Hematopoietic multipotent progenitor cell (in vitro differentiated cells): ENCODE measurements around the gene GUCA2A. TPM values are rescaled to one million over a fixed set of nuclear protein-coding genes. Genes with fewer than 3 reads are reported as not detected.

Experiments used
- DNase-seq, 3 donors: peaks; one replicate each; pipeline ENCODE4 v3.0.0-alpha.2; 2011 to 2015; ENCODE audit warnings: low read depth in 2 of 3, low spot score in 2 of 3
- total RNA-seq: library from RNA; depleted of rRNA; stranded (reverse); fragments of >200 nt; gene quantifications from one replicate; pipeline ENCODE4 v1.2.3, GENCODE V29; 2012

GUCA2A gene
- total RNA-seq, 1 donor = not detected

GRCh38 chr1:42177541-42177981, 13.0 kb upstream of the GUCA2A start:
- DNase-seq = no peak

GRCh38 chr1:42176902-42177519, 12.5 kb upstream of the GUCA2A start:
- DNase-seq = peak in 2 of 3 donors; percentile 32 to 48

GRCh38 chr1:42175314-42176054, 10.9 kb upstream of the GUCA2A start:
- DNase-seq = no peak

- DNase-seq = no peak
Measured at GRCh38 chr1:42173961-42174735, 9.6 kb upstream of the GUCA2A start.

GRCh38 chr1:42173155-42173933, 8.8 kb upstream of the GUCA2A start:
- DNase-seq = peak; percentile 51 to 68 (median 51)

GRCh38 chr1:42172381-42173133, 8.0 kb upstream of the GUCA2A start:
- DNase-seq = no peak

GRCh38 chr1:42171679-42172266, 7.2 kb upstream of the GUCA2A start:
- DNase-seq = no peak

- no peak for DNase-seq
Measured at GRCh38 chr1:42170779-42171621, 6.5 kb upstream of the GUCA2A start.

- no peak for DNase-seq
Measured at GRCh38 chr1:42168763-42169162, 4.2 kb upstream of the GUCA2A start.

GRCh38 chr1:42168391-42168670, 3.8 kb upstream of the GUCA2A start:
- no peak for DNase-seq

- DNase-seq = no peak
Measured at GRCh38 chr1:42167611-42168390, 3.3 kb upstream of the GUCA2A start.

- DNase-seq = no peak
Measured at GRCh38 chr1:42165511-42166210, 1.1 kb upstream of the GUCA2A start.

GRCh38 chr1:42163536-42164503, 725 bp downstream of the GUCA2A start:
- no peak for DNase-seq

- no peak for DNase-seq
Measured at GRCh38 chr1:42163114-42163513, 1.4 kb downstream of the GUCA2A start.

GRCh38 chr1:42162181-42162580, 2.4 kb downstream of the GUCA2A start:
- no peak for DNase-seq

- DNase-seq = no peak
Measured at GRCh38 chr1:42158189-42158588, 6.4 kb downstream of the GUCA2A start.
